Measurements from ENCODE around the gene FBXW10.
A peak's percentile ranks its signal among the peaks of the same experiment; 100 is the strongest.
"Not testable (repeated sequence)": the region's sequence is repeated elsewhere in the genome, so short reads cannot be mapped to it uniquely, and the experiment has no call there.

FBXW10 gene

DNA sequence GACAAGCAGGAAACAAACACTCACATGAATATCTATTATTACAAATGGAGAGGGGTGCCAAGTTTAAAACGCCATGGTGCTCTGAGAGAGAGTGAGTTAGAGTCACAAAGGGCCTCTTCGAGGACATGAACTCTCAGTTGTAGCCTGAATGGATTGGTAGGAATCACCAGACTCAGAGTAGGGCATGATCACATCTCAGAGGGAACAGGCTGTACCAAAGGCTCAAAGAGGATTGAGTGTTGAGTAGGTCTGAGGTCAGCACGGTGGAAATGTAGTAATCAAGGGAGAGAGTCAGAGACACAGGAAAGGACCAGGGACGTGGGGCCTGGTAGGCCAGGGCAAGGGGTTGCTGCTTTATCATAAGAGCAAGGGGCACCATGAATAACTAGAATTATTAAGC is 10.5 kb upstream of the FBXW10 start:
- not testable (repeated sequence) for H3K9me3 ChIP-seq (ENCODE audit: low read depth, low read length); H3K4me3 ChIP-seq; H3K27ac ChIP-seq

DNA sequence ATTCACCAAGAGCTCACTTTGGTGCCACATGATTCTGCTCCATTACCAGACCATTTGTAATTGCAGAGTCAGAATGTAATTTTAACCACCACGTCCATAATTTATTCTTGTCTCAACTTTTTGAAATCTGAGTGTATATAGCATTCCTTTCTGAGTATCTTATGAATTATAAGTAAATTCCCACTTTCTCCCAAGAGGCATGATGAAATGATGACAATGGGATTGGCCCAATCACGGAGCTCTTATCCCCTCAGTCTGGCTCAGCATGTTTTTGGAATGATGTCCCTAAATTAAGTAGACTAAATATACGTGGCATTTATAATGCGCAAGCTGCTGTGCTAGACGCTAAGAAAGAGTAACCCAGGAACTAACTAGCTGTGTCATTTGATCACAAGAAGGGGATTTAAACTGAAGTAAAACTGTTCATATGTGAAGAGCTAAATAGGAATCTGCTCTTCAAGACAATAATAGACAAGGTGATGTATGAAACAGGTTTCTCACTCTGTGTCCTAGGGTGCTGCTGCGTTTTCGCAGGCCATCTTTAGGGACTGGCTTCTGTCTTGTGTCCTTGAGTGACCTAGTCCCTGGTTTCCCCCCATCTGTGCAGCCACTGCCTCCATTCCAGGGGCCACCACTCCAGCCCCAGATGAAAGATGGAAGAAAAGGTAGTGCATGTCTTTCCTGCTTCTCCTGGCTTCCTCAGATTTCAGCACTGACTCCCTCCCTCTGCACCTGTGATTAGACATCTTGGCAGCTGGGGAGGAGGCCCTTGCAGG is 4.0 kb upstream of the FBXW10 start:
- H3K36me3 ChIP-seq (ENCODE audit: insufficient read depth, low read length); H3K9ac ChIP-seq (ENCODE audit: insufficient read length); DNase-seq (ENCODE audit: low read depth, low spot score); H3K9me3 ChIP-seq (ENCODE audit: low read depth, low read length); H3K27ac ChIP-seq; H3K4me3 ChIP-seq: not testable (repeated sequence)

More for the DNA sequence above, 10.5 kb upstream of the FBXW10 start:
- H3K36me3 ChIP-seq (ENCODE audit: insufficient read depth, low read length); H3K9ac ChIP-seq (ENCODE audit: insufficient read length); DNase-seq (ENCODE audit: low read depth, low spot score): not testable (repeated sequence)

DNA sequence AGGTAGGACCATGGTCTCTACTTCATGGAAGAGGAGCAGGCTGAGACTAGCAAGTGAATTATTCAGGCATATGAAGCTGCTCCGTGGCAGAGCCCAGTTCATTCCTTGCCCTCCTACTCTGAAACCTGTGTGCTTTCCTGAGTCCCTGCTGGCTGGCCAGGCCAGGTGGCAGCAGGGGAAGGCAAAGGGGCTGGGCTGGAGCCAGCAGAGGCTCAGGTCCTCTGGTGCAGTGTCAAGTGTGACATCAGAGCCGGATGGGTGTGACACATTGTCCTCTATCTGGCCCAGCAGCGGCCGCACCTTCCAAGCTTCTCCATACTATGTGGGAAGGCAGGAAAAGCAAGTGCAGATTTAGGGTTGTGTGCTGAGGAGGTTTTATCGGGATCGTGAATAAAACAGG is 2.6 kb upstream of the FBXW10 start:
- H3K27ac ChIP-seq; H3K9me3 ChIP-seq (ENCODE audit: low read depth, low read length); H3K36me3 ChIP-seq (ENCODE audit: insufficient read depth, low read length); H3K4me3 ChIP-seq; H3K9ac ChIP-seq (ENCODE audit: insufficient read length); DNase-seq (ENCODE audit: low read depth, low spot score): not testable (repeated sequence)

DNA sequence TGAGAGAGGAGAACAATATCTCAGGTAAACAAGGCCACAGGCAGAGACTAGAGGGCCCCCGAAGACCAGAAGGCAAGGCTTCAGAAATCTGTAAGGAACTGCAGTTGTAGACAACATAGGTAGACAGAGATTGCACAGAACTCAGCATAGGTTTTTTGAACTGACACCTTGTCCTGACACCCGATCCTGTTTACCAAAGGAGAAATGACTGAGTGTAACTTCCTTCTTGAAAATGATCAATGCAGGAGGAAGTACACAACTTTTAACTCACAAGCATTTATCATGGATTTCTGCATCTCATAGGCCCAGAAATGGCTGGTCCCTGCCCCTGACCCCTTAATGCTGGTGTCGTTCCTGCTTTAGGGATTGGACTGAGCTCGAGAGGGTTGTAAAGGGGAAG is 872 bp downstream of the FBXW10 start:
- not testable (repeated sequence) for H3K27ac ChIP-seq; H3K4me3 ChIP-seq; H3K9ac ChIP-seq (ENCODE audit: insufficient read length); DNase-seq (ENCODE audit: low read depth, low spot score); H3K9me3 ChIP-seq (ENCODE audit: low read depth, low read length); H3K36me3 ChIP-seq (ENCODE audit: insufficient read depth, low read length)

DNA sequence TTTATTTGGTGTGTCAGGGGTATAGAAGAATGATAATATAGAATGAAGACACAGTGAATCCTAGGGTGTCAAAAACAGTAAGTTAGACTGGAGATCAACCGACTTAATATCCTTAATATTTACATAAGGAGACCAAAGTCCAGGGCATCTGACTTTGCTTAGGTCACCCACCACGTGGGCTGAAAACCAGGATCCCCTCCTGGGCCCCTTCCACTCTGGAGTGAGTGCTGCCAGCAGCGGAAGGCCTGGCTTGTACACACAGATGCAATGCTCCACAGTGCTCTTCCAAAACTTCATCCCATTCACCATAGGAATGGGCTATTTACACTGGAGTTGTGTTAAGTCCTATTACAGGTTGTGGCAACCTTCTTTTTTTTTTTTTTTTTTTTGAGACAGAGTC is 2.7 kb downstream of the FBXW10 start:
- not testable (repeated sequence) for H3K36me3 ChIP-seq (ENCODE audit: insufficient read depth, low read length); H3K27ac ChIP-seq; H3K4me3 ChIP-seq; DNase-seq (ENCODE audit: low read depth, low spot score); H3K9ac ChIP-seq (ENCODE audit: insufficient read length); H3K9me3 ChIP-seq (ENCODE audit: low read depth, low read length)

DNA sequence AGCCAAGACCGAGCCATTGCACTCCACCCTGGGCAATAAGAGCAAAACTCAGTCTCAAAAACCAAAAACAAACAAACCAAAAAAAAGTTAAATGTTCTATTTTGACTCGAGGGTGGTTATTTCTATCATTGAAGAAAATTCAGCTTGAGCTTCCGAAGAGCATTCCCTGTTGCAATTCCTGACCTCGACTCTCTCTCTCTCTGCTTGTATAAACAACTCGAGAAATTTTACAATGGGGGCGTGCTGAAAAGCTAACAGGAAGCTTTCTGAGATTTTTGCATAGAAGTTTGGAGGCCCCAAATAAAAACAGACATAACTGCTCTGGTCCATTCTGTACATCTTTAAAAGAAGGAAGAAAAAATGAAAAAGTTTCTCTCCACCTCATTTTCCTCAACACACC is 3.6 kb downstream of the FBXW10 start:
- not testable (repeated sequence) for DNase-seq (ENCODE audit: low read depth, low spot score); H3K36me3 ChIP-seq (ENCODE audit: insufficient read depth, low read length); H3K27ac ChIP-seq; H3K9ac ChIP-seq (ENCODE audit: insufficient read length); H3K9me3 ChIP-seq (ENCODE audit: low read depth, low read length); H3K4me3 ChIP-seq

DNA sequence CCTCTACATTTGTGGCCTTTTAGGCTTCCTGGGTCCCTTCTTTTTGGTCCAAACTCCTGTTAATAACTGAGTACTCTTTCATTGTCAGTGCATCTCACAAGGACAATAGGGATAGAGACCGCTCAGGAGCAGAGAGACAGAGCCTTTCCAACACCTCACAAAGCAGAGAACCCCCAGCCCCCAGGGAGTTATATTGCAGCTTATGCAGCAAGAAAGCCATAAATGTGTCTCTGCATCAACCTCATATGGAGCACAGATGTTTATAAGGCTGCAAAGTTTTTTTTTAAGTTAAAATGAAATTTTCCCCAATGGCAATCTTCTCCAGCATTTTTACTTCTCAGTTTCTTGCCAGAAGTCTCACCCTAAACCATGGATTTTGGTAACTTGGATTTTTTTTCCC is 6.4 kb downstream of the FBXW10 start:
- H3K9me3 ChIP-seq (ENCODE audit: low read depth, low read length); H3K36me3 ChIP-seq (ENCODE audit: insufficient read depth, low read length); H3K9ac ChIP-seq (ENCODE audit: insufficient read length); H3K4me3 ChIP-seq; DNase-seq (ENCODE audit: low read depth, low spot score): not testable (repeated sequence)
- peak overlapping the region; percentile 85 for H3K27ac ChIP-seq

DNA sequence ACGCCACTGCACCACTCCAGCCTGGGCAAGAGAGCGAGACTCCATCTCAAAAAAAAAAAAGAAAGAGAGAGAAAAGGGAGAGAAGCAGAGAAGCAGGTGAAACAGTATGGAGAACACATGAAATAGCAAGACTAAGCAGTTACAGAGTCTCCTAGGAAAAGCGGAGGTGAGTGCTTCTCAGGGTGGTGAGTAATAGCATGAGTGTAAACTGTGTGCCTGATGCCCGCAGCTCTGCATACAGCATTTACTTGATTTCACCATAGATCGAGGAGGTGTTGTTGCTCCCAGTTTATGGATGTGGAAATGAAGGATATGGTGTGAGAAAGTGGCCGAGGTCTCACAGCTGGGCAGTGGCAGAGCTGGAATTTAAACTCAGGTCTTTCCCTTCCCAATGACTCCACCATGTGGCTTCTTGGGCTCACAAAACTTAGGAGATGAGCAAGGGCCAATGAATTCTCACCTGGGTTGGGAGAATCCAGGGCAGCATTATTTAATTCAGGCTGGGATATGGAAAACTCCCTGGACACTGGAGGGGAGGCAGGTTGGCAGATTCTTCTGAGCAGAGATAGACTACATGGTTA is 10.1 kb downstream of the FBXW10 start:
- H3K36me3 ChIP-seq (ENCODE audit: insufficient read depth, low read length); H3K9me3 ChIP-seq (ENCODE audit: low read depth, low read length); H3K27ac ChIP-seq; H3K9ac ChIP-seq (ENCODE audit: insufficient read length); DNase-seq (ENCODE audit: low read depth, low spot score); H3K4me3 ChIP-seq: not testable (repeated sequence)

DNA sequence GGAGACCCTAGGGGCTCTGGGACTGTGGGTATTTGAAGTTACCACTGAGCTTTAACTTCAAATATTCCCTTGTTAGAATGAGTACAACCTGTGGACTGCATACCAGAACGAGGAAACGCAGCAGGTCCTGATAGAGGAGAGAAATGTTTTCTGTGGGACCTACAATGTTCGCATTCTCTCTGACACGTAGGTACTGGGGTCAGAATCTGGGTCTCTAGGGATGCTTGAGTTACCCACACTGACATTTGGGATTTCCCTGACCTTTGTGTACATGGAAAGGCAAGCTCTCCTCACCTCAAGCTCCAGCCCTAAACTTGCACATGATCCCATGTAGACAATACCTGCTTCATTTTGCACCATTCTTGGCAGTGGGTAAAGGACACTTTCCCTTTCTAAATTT is 12.1 kb downstream of the FBXW10 start:
- not testable (repeated sequence) for H3K4me3 ChIP-seq; H3K9me3 ChIP-seq (ENCODE audit: low read depth, low read length); H3K27ac ChIP-seq; DNase-seq (ENCODE audit: low read depth, low spot score); H3K36me3 ChIP-seq (ENCODE audit: insufficient read depth, low read length); H3K9ac ChIP-seq (ENCODE audit: insufficient read length)

DNA sequence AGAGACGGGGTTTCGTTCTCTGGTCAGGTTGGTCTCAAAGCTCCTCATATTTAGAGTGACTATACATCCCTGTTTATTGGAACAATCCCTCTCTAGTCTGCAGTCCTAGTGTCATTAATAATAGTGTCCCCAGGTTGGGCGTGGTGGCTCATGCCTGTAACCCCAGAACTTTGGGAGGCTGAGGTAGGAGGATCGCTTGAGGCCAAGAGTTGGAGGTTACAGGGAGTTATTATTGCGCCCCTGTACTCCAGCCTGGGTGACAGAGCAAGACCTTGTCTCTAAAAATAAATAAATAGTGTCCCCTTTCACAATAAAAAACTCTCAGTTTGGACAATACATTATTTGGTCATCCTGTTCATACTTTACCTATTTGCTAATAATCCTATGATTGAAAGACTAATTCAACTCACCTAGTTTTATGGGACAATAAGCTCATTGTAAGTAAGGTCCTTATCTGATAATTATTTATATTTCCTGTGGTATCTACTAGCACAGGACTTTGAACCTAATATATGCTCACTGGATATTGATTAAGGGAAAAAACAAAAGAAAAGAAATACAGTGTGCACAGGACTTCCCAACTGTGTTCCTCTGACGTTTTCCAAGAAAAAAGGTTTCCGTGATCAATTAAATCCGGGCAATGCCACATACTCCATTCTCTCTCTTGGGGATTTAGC is 13.7 kb downstream of the FBXW10 start:
- H3K36me3 ChIP-seq (ENCODE audit: insufficient read depth, low read length); H3K9me3 ChIP-seq (ENCODE audit: low read depth, low read length); H3K4me3 ChIP-seq; H3K9ac ChIP-seq (ENCODE audit: insufficient read length); DNase-seq (ENCODE audit: low read depth, low spot score); H3K27ac ChIP-seq: not testable (repeated sequence)

DNA sequence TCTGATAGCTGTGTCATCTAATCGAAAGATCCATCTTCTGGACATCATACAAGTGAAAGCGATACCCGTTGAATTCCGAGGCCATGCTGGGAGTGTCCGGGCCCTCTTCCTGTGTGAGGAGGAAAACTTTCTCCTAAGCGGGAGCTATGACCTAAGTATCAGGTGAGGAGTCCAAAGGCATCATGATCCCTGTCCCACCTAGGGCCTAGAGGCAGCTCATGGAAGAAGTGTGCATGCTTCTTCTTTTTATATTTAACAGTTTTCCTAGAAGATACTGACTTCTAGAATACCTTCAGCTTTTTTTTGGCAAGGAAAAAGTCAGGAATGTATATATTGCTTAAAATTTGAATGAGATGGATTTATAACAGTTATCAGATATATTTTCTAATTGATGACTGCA is 14.5 kb downstream of the FBXW10 start:
- H3K27ac ChIP-seq; DNase-seq (ENCODE audit: low read depth, low spot score); H3K9ac ChIP-seq (ENCODE audit: insufficient read length); H3K9me3 ChIP-seq (ENCODE audit: low read depth, low read length); H3K36me3 ChIP-seq (ENCODE audit: insufficient read depth, low read length); H3K4me3 ChIP-seq: not testable (repeated sequence)

DNA sequence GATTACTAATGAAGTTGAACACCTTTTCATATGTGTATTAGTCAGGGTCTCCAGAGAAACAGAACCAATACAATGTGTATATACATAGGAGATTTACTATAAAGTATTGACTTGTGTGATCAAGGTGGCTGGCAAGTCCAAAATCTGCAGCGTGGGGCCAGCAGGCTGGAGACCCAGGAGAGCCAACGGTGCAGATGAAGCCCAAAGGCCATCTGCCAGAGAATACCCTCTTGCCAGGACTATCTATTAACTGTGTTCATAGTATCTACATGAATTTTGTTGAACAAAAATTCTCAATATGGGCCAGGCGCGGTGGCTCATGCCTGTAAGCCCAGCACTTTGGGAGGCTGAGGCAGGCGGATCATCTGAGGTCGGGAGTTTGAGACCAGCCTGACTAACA is 16.4 kb downstream of the FBXW10 start:
- not testable (repeated sequence) for H3K36me3 ChIP-seq (ENCODE audit: insufficient read depth, low read length); H3K9ac ChIP-seq (ENCODE audit: insufficient read length); H3K27ac ChIP-seq; H3K9me3 ChIP-seq (ENCODE audit: low read depth, low read length); H3K4me3 ChIP-seq; DNase-seq (ENCODE audit: low read depth, low spot score)

DNA sequence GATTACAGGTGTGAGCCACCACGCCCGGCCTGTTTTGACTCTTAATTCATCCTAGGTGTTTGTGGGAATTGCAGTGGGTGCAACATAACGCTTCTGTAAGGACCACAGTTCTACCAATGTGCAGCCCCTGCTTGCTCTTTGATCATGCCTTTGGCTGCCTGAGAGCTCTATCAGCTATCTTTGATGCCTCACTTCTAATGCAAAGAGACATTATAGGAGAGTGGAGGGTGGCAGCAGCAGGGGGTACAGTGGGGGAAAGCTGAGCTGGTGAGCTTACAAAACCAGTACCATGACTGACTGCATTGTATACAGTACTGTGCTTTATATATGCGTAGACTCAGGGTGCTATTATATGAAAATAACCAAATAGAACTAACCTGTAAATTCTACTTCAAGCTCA is 26.7 kb downstream of the FBXW10 start:
- not testable (repeated sequence) for H3K4me3 ChIP-seq; H3K9me3 ChIP-seq (ENCODE audit: low read depth, low read length); H3K36me3 ChIP-seq (ENCODE audit: insufficient read depth, low read length); H3K9ac ChIP-seq (ENCODE audit: insufficient read length); DNase-seq (ENCODE audit: low read depth, low spot score); H3K27ac ChIP-seq

DNA sequence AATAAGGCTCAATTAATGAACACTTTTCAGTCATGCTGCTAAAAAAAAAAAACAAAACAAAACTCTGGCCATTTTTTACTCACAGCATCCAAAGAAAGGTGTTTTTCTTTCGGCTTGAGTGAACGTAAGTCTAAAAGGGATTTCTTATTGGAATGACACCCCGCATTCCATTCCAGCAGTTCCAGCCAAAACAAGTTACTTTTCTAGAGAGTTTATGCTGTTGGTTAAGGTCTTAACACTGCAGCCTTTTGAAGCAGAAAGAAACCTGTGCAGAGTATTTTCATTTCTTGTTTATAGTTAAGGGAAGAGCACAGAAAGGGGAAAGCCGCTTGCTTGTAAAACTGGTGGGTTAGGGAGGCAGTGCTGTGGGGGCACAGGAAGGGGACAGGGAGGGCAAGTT is 27.2 kb downstream of the FBXW10 start:
- not testable (repeated sequence) for H3K36me3 ChIP-seq (ENCODE audit: insufficient read depth, low read length); H3K9me3 ChIP-seq (ENCODE audit: low read depth, low read length); H3K27ac ChIP-seq; H3K9ac ChIP-seq (ENCODE audit: insufficient read length); DNase-seq (ENCODE audit: low read depth, low spot score); H3K4me3 ChIP-seq

Data from SK-N-MC (cell line).